Subcutaneous adipose tissue (tissue), 4 donors: Measurements from ENCODE around the gene HOXA10. TPM values are rescaled to one million over a fixed set of nuclear protein-coding genes. Genes with fewer than 3 reads are reported as not detected.

ENCODE experiments used
- total RNA-seq, 4 donors: library from RNA; depleted of rRNA; stranded (reverse); fragments of >200 nt; gene quantifications; one replicate each; pipeline ENCODE4 v1.1.0, GENCODE V29; 2016
- TF ChIP-seq, protein P1 (sequence below): fragments of 450-650 bp; IDR thresholded peaks from one replicate; pipeline ENCODE4 v1.5.1; 2016; ENCODE audit warnings: low read depth, mild to moderate bottlenecking, control low read depth, antibody characterized with exemption, moderate library complexity

The HOXA10 gene
- total RNA-seq, 4 donors from 2014 or later = 17.3 to 22.6 (median 20.9) TPM

DNA sequence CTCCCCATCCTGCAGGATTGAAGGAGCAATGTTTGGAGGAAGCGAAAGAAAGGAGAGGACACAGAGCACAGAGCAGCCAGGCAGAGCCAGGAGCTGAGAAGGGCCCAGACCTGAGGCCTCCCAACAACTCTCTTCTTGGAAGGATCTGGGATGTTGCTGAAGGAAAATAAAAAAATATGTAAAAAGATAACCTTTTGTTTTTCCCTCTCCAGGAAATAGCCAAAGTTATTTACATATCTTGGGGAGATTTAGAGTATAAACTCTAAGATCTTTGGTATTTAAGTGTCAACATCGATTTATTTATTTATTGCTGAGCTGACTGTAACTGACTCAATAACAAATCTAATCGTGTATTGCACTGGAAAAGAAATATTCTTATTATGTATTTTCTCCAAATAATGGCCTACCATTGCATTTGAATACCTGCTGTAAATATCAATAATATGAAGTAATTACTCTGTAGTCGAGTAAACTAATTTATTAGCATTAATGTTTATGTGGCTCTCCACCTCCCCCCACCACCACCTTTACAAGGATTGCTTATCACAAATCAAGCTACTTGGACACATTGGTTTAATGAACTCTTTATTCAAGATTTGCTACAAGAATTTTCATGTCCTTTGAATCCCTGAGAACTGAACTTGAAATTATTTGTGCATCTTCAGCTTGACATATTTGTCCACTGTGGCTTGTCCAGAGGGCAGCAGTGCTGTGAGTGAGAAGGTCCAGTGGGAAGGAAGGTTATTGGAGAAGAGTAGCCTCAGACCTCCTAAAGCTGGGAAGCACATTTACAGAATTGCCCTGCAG, 12.8 kb upstream of the HOXA10 start:
- TF ChIP-seq, protein P1, sequence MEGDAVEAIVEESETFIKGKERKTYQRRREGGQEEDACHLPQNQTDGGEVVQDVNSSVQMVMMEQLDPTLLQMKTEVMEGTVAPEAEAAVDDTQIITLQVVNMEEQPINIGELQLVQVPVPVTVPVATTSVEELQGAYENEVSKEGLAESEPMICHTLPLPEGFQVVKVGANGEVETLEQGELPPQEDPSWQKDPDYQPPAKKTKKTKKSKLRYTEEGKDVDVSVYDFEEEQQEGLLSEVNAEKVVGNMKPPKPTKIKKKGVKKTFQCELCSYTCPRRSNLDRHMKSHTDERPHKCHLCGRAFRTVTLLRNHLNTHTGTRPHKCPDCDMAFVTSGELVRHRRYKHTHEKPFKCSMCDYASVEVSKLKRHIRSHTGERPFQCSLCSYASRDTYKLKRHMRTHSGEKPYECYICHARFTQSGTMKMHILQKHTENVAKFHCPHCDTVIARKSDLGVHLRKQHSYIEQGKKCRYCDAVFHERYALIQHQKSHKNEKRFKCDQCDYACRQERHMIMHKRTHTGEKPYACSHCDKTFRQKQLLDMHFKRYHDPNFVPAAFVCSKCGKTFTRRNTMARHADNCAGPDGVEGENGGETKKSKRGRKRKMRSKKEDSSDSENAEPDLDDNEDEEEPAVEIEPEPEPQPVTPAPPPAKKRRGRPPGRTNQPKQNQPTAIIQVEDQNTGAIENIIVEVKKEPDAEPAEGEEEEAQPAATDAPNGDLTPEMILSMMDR = no peak

DNA sequence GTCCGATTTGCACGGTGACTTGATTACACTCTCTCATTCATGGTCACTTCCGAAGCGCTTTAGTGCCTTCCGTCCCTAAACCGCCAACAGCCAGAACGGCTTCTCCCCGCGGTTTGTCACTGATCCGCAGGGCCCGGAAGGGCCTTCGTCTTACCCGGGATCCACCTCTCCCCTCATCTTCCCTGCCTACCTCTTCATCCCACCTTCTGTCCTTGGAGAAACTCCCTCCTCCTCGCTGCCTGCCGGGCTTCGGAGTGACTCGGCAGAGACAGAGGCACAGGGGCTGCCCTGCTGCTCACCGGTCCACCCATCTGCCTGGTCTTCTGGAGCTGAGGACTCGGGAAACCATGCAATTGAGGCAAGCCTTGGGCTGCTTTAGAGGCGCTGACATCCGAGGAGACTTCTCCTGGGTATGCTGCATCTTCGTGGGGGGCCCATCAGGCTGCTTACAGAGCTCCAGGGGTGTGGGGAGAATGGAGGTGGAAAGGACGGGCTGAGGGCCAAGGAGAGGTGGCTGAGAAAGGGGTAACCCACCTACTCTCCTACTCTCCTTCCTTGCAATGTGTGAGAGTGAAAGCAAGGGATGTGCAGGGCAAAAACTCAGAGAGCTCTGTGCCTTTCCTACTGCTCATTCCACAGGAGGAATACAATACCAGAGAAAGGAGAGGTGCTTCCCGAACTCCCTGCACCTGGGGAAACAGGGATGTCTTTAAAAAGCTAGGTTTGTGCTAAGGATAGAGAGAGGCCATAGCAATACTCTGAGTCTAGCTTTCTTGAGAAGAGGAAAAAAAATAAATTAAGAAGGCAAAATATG, 11.9 kb upstream of the HOXA10 start:
- TF ChIP-seq, protein P1 = no peak

DNA sequence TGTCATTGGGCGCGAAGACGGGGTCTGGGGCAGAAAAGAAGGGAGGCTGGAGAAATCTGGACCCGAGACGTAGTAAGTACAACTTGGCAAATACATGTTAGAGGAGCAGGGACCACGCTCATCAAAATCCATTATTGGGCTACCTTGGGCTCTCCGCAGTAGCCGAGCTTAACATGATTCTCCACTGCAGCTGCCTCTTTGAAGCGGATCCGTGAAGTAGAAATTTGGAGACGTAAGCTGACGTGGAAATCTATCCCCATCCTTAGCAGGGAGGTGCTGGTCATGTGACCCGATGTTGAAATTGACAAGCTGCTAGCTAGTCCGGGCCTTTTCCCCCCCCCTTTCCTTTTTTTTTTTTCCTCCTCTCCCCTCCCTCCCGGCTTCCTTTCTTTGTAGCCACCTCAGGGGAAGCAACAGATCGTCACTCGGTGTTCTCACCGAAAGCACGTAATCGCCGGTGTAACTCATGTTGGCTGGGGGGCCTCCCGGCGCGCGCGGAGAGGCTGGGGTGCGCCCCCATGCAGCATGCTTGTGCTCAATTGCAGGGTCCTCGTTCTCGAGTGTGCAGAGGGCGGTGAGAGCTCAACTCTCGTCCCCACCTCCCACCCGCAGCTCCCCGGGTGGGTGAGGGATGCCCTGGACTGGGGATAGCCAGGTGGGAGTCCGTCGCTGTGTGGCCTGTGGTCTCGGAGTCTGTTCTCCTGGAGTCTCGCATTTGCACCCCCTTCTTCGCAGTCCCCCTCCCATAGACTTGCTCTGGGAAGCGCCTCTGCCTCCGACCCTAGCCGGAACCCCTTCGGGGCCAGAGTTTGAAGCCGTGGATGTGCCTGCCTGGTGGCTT, 11.1 kb upstream of the HOXA10 start, which contains the start of gene HOXA11:
TSS of gene HOXA11 (minus strand) at position 220 of the 841 bp plus-strand sequence. CDS start at position 132, 88 bp downstream.
- TF ChIP-seq, protein P1 = no peak

DNA sequence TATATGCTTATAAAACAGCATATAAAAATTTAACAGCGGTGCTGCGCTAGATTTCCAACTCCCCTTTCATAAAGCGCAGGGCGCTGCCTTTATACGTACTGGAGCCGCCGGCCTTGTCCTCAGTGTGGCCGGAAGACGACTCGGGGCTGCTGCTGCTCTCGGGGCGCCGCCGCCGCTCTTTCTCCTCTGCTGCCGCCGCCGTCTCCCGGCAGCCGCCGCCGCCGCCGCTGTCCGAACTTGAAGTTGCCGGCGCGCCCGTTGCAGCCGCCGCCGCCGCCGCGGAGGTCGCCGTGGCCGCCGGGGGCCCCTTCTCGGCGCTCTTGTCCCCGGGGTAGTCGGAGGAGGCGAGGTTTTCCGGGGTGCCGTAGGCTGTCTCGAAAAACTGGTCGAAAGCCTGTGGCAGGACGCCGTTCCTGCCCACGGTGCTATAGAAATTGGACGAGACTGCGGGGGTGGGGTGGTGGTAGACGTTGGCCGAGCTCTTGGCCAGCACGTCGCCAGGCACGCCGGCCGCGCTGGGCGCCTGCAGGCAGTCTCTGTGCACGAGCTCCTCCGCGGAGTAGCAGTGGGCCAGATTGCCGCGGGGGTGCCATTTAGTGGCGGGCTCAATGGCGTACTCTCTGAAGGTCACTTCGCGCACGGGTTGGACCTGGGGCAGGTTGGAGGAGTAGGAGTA, 10.4 kb upstream of the HOXA10 start:
- TF ChIP-seq, protein P1 = no peak

DNA sequence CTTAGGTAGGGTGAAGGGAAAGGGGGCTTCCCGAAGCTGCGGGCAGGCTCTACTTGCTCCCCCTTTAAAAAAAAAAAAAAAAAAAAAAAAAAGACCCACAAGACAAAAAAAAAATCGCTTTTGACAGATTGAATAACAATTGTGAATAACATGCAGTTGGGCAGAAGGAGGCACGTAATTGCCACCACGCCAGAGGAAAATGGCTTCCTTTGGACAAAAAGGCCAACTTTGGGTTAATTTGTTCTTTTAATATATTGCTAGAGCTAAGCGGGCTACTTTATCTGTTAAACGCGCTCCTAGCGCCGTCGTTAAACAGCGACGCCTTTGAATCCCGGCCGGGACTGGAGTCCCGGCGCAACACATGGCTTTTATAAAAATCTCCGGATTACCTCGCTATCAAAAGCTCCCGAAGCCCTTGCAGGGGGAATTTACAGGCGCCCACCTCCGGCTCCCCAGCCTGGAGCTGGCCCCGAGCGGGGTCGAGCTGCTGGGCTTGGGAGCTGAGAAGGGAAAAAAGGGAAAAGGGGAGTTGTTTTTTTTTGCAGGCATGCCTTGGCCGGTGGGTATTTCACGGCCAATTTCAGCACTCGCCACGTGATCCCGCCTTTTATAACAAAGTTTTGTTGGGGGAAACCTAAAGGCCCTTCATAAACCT, 9.7 kb upstream of the HOXA10 start:
- TF ChIP-seq, protein P1 = no peak

DNA sequence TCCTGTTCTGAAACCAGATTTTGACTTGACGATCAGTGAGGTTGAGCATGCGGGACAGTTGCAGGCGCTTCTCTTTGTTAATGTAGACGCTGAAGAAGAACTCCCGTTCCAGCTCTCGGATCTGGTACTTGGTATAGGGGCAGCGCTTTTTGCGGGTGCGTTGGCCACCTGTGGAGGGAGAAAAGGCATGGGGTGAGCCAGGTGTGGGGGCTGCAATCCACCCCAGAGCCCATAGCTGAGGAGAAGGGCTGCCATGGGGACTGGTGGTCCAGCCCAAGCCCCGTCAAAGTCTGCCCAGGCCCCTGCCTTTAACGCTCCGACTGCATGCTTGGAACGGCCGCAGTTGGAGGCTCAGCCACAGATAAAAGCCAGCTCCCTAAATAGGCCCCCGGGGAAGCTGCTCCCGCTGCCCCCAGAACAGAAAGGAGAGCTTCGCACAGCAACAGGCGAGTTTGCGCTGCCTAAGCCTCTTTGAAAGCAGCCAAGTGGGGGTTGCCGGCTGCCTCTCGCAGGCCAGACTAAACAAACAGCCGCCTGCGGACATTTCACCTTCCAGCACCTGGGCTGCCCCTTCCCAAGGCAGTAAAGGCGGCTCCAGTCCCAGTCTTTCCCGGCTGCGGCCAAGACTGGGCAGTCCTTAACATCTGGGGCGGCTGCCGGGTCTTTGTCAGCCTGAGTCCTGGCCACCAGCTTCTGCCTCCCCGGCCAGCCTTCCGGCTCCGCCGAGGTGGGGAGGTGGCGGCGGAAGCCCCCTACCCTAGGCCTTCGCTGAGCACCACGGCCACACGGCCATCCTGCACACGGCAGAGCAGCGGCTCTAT, 9.0 kb upstream of the HOXA10 start:
- TF ChIP-seq, protein P1 = no peak
